ENCODE results near the gene RTN4.

GRCh38 chr2:55025627-55026026 lies 24.6 kb downstream of the RTN4 start:
- no peak for TF ChIP-seq CTCF (IDR thresholded peaks at IDR 0.05)
- no peak for TF ChIP-seq POLR2A (IDR thresholded peaks at IDR 0.05)

Measured in uterus (tissue), 2 donors.